Measurements from ENCODE around the gene PKN3. TPM values are rescaled to one million over a fixed set of nuclear protein-coding genes. Genes with fewer than 3 reads are reported as not detected.

PKN3 gene
- total and polyA plus RNA-seq, 2 of the 13 experiments (the other 11 are each of a cell fraction or from before 2014, with no cell fraction given): 10.5 to 13.2 TPM

DNA sequence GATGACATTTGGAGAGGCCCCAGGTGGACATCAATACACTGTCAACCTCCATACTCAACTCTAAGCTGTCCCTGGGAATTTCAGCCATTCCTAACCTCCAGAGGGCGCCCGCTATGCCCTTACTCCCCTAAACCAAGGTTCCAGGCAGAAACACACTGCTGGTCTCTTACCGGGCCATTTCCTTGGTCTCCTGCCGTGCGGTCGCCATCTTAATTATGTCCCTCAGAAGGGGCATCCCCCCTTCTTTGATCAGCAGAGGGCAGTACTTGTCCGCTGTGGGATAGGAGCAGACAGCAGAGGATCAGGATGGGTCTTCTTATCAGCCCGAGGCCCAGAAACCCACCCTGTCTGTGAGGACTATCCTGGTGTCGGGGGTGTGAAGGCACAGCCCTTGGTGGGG, 31.0 kb downstream of the PKN3 start (continued):
- TF ChIP-seq, protein P1, sequence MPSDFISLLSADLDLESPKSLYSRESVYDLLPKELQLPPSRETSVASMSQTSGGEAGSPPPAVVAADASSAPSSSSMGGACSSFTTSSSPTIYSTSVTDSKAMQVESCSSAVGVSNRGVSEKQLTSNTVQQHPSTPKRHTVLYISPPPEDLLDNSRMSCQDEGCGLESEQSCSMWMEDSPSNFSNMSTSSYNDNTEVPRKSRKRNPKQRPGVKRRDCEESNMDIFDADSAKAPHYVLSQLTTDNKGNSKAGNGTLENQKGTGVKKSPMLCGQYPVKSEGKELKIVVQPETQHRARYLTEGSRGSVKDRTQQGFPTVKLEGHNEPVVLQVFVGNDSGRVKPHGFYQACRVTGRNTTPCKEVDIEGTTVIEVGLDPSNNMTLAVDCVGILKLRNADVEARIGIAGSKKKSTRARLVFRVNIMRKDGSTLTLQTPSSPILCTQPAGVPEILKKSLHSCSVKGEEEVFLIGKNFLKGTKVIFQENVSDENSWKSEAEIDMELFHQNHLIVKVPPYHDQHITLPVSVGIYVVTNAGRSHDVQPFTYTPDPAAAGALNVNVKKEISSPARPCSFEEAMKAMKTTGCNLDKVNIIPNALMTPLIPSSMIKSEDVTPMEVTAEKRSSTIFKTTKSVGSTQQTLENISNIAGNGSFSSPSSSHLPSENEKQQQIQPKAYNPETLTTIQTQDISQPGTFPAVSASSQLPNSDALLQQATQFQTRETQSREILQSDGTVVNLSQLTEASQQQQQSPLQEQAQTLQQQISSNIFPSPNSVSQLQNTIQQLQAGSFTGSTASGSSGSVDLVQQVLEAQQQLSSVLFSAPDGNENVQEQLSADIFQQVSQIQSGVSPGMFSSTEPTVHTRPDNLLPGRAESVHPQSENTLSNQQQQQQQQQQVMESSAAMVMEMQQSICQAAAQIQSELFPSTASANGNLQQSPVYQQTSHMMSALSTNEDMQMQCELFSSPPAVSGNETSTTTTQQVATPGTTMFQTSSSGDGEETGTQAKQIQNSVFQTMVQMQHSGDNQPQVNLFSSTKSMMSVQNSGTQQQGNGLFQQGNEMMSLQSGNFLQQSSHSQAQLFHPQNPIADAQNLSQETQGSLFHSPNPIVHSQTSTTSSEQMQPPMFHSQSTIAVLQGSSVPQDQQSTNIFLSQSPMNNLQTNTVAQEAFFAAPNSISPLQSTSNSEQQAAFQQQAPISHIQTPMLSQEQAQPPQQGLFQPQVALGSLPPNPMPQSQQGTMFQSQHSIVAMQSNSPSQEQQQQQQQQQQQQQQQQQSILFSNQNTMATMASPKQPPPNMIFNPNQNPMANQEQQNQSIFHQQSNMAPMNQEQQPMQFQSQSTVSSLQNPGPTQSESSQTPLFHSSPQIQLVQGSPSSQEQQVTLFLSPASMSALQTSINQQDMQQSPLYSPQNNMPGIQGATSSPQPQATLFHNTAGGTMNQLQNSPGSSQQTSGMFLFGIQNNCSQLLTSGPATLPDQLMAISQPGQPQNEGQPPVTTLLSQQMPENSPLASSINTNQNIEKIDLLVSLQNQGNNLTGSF (CRISPR knock-in tag; IDR thresholded peaks at IDR 0.05): no peak
- TF ChIP-seq ZNF619 (CRISPR knock-in tag; IDR thresholded peaks at IDR 0.05) (no peak), DNMT3B (CRISPR knock-in tag; conservative IDR thresholded peaks at IDR 0.05) (no peak), ZNF557 (CRISPR knock-in tag; IDR thresholded peaks at IDR 0.05) (no peak), FIP1L1 (IDR thresholded peaks at IDR 0.05; ENCODE audit: borderline replicate concordance, insufficient read depth, low read depth, low read length) (no peak), ZNF12 (CRISPR knock-in tag; IDR thresholded peaks at IDR 0.05) (peak; percentile 24; the same call in 1 of the 2 replicates), BRCA1 (CRISPR knock-in tag; IDR thresholded peaks at IDR 0.05) (no peak), SIX4 (CRISPR knock-in tag; IDR thresholded peaks at IDR 0.05) (no peak), XRCC5 (optimal IDR thresholded peaks at IDR 0.05; ENCODE audit: low read length) (peak; percentile 95), PHF21A (CRISPR knock-in tag; IDR thresholded peaks at IDR 0.05) (peak; percentile 32; the same call in 1 of the 2 replicates), ZBTB1 (CRISPR knock-in tag; IDR thresholded peaks at IDR 0.05; ENCODE audit: borderline replicate concordance) (no peak), ZBTB42 (CRISPR knock-in tag; IDR thresholded peaks at IDR 0.05) (no peak)
- TF ChIP-seq, protein P2, sequence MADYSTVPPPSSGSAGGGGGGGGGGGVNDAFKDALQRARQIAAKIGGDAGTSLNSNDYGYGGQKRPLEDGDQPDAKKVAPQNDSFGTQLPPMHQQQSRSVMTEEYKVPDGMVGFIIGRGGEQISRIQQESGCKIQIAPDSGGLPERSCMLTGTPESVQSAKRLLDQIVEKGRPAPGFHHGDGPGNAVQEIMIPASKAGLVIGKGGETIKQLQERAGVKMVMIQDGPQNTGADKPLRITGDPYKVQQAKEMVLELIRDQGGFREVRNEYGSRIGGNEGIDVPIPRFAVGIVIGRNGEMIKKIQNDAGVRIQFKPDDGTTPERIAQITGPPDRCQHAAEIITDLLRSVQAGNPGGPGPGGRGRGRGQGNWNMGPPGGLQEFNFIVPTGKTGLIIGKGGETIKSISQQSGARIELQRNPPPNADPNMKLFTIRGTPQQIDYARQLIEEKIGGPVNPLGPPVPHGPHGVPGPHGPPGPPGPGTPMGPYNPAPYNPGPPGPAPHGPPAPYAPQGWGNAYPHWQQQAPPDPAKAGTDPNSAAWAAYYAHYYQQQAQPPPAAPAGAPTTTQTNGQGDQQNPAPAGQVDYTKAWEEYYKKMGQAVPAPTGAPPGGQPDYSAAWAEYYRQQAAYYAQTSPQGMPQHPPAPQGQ (CRISPR knock-in tag; IDR thresholded peaks at IDR 0.05; ENCODE audit: borderline replicate concordance): no peak
- TF ChIP-seq, protein P3, sequence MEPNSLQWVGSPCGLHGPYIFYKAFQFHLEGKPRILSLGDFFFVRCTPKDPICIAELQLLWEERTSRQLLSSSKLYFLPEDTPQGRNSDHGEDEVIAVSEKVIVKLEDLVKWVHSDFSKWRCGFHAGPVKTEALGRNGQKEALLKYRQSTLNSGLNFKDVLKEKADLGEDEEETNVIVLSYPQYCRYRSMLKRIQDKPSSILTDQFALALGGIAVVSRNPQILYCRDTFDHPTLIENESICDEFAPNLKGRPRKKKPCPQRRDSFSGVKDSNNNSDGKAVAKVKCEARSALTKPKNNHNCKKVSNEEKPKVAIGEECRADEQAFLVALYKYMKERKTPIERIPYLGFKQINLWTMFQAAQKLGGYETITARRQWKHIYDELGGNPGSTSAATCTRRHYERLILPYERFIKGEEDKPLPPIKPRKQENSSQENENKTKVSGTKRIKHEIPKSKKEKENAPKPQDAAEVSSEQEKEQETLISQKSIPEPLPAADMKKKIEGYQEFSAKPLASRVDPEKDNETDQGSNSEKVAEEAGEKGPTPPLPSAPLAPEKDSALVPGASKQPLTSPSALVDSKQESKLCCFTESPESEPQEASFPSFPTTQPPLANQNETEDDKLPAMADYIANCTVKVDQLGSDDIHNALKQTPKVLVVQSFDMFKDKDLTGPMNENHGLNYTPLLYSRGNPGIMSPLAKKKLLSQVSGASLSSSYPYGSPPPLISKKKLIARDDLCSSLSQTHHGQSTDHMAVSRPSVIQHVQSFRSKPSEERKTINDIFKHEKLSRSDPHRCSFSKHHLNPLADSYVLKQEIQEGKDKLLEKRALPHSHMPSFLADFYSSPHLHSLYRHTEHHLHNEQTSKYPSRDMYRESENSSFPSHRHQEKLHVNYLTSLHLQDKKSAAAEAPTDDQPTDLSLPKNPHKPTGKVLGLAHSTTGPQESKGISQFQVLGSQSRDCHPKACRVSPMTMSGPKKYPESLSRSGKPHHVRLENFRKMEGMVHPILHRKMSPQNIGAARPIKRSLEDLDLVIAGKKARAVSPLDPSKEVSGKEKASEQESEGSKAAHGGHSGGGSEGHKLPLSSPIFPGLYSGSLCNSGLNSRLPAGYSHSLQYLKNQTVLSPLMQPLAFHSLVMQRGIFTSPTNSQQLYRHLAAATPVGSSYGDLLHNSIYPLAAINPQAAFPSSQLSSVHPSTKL (CRISPR knock-in tag; IDR thresholded peaks at IDR 0.05): peak; percentile 30; the same call in 1 of the 2 replicates
- TF ChIP-seq, protein P4, sequence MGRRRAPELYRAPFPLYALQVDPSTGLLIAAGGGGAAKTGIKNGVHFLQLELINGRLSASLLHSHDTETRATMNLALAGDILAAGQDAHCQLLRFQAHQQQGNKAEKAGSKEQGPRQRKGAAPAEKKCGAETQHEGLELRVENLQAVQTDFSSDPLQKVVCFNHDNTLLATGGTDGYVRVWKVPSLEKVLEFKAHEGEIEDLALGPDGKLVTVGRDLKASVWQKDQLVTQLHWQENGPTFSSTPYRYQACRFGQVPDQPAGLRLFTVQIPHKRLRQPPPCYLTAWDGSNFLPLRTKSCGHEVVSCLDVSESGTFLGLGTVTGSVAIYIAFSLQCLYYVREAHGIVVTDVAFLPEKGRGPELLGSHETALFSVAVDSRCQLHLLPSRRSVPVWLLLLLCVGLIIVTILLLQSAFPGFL (CRISPR knock-in tag; IDR thresholded peaks at IDR 0.05): no peak
- TF ChIP-seq, protein P5, sequence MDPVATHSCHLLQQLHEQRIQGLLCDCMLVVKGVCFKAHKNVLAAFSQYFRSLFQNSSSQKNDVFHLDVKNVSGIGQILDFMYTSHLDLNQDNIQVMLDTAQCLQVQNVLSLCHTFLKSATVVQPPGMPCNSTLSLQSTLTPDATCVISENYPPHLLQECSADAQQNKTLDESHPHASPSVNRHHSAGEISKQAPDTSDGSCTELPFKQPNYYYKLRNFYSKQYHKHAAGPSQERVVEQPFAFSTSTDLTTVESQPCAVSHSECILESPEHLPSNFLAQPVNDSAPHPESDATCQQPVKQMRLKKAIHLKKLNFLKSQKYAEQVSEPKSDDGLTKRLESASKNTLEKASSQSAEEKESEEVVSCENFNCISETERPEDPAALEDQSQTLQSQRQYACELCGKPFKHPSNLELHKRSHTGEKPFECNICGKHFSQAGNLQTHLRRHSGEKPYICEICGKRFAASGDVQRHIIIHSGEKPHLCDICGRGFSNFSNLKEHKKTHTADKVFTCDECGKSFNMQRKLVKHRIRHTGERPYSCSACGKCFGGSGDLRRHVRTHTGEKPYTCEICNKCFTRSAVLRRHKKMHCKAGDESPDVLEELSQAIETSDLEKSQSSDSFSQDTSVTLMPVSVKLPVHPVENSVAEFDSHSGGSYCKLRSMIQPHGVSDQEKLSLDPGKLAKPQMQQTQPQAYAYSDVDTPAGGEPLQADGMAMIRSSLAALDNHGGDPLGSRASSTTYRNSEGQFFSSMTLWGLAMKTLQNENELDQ (CRISPR knock-in tag; IDR thresholded peaks at IDR 0.05; ENCODE audit: borderline replicate concordance): no peak
